Diencephalon (tissue), 1 donor: ENCODE results near the gene RFPL1. TPM values are rescaled to one million over a fixed set of nuclear protein-coding genes. Genes with fewer than 3 reads are reported as not detected.

Experiments used
- small RNA-seq: library from RNA; depleted of rRNA; stranded (forward); fragments of <200 nt; gene quantifications from one replicate; pipeline ENCODE3, GENCODE V24; 2014
- total RNA-seq: library from RNA; depleted of rRNA; stranded (reverse); fragments of >200 nt; gene quantifications from one replicate; pipeline ENCODE4 v1.2.3, GENCODE V29; 2014

The RFPL1 gene
- not detected for total RNA-seq

GRCh38 chr22:29438283-29438682 lies at the start of gene RFPL1:
Gene RFPL1 (plus strand): TSS chr22:29438583.

GRCh38 chr22:29479417-29480261 lies 41.3 kb downstream of the RFPL1 start, which contains the start of gene NEFH:
Gene NEFH (plus strand): TSS chr22:29480218. CDS start chr22:29480263, 45 bp downstream.

Small RNA genes lying within 50 kb of the gene (small RNA-seq; reads per million reads assigned to genes)
- gene AC000041.1, result not detected

Other genes starting within 250 kb of the RFPL1 start
- 21.5 TPM for gene EMID1, start 232.7 kb upstream of the RFPL1 start, total RNA-seq
- 22.1 TPM for gene RHBDD3, start 170.6 kb upstream of the RFPL1 start, total RNA-seq
- gene EWSR1, start 170.3 kb upstream of the RFPL1 start, total RNA-seq, result 170 TPM
- 6.5 TPM for gene GAS2L1, start 131.9 kb upstream of the RFPL1 start, total RNA-seq
- gene RASL10A, start 122.9 kb upstream of the RFPL1 start, total RNA-seq, result 1.6 TPM
- 58.6 TPM for gene AP1B1, start 50.0 kb upstream of the RFPL1 start, total RNA-seq
- 4.4 TPM for gene NEFH, start 41.6 kb downstream of the RFPL1 start, total RNA-seq
- 40.1 TPM for gene THOC5, start 115.2 kb downstream of the RFPL1 start, total RNA-seq
- gene NIPSNAP1, start 142.5 kb downstream of the RFPL1 start, total RNA-seq, result 90.7 TPM
- gene NF2, start 165.1 kb downstream of the RFPL1 start, total RNA-seq, result 50.5 TPM